B cell (primary cell): ENCODE results near the gene MAP3K5.

Experiments used
- EZH2 ChIP-seq: IDR thresholded peaks from 2 replicates; pipeline ENCODE4 v1.6.1; 2012; ENCODE audit warnings: borderline replicate concordance, low read depth, mild to moderate bottlenecking, moderate library complexity, low read length; ENCODE audit not compliant: insufficient read depth, poor library complexity, severe bottlenecking
- TF ChIP-seq, protein P1 (sequence below): fragments of 200-600 bp; IDR thresholded peaks from one replicate; pipeline ENCODE4 v1.8.0; 2022; ENCODE audit warnings: antibody characterized with exemption, mild to moderate bottlenecking

DNA sequence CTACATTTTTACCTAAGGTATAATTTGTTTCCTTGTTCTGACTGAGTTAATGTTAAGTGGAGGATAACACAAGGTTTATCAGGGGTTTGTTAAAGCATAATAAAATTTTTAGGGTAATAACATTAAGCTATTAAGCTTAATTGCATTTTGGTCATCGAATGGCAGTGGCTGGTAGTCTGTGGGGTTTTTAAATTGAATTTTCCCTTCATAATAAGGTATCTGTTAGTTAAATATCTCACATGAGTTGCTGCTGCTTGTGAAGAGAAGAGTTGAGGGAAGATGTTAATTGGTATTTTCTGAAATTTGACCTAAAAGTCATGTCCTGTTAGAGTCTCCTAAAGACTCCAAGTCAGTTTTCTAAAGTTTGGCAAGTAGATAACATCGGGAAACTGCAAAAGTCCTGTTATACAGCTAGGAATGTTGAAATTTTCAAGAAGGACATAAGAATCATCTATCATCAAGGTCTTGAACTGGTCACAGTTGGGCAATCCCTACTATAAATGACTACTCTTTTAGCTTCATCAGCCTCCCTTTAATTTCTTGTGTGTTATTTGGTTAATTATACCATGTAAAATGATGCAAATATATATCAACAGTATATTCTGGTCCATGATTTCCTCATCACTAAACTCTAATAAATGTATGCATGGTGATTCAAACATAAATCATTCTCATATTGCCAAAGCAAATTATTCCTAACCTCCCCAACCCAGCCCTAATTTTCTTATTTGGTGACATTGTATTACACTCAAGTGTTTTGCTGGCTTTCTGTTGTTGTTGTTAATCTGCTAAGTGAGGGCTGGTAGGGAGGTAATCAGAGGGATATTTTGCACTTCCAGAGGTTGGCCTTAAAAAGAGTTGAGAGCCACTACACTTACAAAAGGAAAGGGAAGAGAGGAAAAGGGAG is 64.0 kb downstream of the MAP3K5 start:
- TF ChIP-seq, protein P1, sequence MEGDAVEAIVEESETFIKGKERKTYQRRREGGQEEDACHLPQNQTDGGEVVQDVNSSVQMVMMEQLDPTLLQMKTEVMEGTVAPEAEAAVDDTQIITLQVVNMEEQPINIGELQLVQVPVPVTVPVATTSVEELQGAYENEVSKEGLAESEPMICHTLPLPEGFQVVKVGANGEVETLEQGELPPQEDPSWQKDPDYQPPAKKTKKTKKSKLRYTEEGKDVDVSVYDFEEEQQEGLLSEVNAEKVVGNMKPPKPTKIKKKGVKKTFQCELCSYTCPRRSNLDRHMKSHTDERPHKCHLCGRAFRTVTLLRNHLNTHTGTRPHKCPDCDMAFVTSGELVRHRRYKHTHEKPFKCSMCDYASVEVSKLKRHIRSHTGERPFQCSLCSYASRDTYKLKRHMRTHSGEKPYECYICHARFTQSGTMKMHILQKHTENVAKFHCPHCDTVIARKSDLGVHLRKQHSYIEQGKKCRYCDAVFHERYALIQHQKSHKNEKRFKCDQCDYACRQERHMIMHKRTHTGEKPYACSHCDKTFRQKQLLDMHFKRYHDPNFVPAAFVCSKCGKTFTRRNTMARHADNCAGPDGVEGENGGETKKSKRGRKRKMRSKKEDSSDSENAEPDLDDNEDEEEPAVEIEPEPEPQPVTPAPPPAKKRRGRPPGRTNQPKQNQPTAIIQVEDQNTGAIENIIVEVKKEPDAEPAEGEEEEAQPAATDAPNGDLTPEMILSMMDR: no peak
- TF ChIP-seq EZH2: no peak
